Skin of body (tissue), 2 donors: Measurements from ENCODE around the gene RIMOC1. TPM values are rescaled to one million over a fixed set of nuclear protein-coding genes. Genes with fewer than 3 reads are reported as not detected.

Source experiments
- DNase-seq: peaks from one replicate; lab custom pipeline; 2025; lab: John Stamatoyannopoulos, UW
- total RNA-seq: library from RNA; depleted of rRNA; stranded (reverse); fragments of >200 nt; gene quantifications from one replicate; pipeline ENCODE4 v1.2.3, GENCODE V29; 2014

Gene RIMOC1
- 16.3 TPM for total RNA-seq

GRCh38 chr5:41903892-41904799, at the start of gene RIMOC1:
TSS of gene RIMOC1 (plus strand) at chr5:41904344. CDS start at chr5:41904368, 24 bp downstream.
- peak; percentile 100 for DNase-seq

GRCh38 chr5:41856644-41857491, 47.3 kb upstream of the RIMOC1 start:
- DNase-seq: peak; percentile 75

- no peak for DNase-seq
Observed at GRCh38 chr5:41857989-41858388, 46.2 kb upstream of the RIMOC1 start.

GRCh38 chr5:41858890-41859289, 45.3 kb upstream of the RIMOC1 start:
- DNase-seq: no peak

GRCh38 chr5:41863871-41864486, 40.2 kb upstream of the RIMOC1 start:
- no peak for DNase-seq

- DNase-seq: no peak
Observed at GRCh38 chr5:41869151-41869723, 34.9 kb upstream of the RIMOC1 start.

- peak; percentile 67 for DNase-seq
Observed at GRCh38 chr5:41869724-41870626, 34.2 kb upstream of the RIMOC1 start, which contains the start of gene OXCT1. TSS of gene OXCT1 (minus strand) at chr5:41870425. CDS start at chr5:41870358, 67 bp downstream.

GRCh38 chr5:41870627-41871048, 33.5 kb upstream of the RIMOC1 start:
- DNase-seq: no peak

GRCh38 chr5:41871852-41872251, 32.3 kb upstream of the RIMOC1 start:
- DNase-seq: peak; percentile 9

- DNase-seq: no peak
Observed at GRCh38 chr5:41874512-41875060, 29.6 kb upstream of the RIMOC1 start.

GRCh38 chr5:41875121-41875520, 29.0 kb upstream of the RIMOC1 start:
- DNase-seq: no peak

GRCh38 chr5:41876678-41877077, 27.5 kb upstream of the RIMOC1 start:
- DNase-seq: no peak

- no peak for DNase-seq
Observed at GRCh38 chr5:41877408-41877807, 26.7 kb upstream of the RIMOC1 start.

- no peak for DNase-seq
Observed at GRCh38 chr5:41878173-41878572, 26.0 kb upstream of the RIMOC1 start.

GRCh38 chr5:41878643-41879478, 25.3 kb upstream of the RIMOC1 start:
- DNase-seq: no peak

- no peak for DNase-seq
Observed at GRCh38 chr5:41882765-41883164, 21.4 kb upstream of the RIMOC1 start.

- DNase-seq: no peak
Observed at GRCh38 chr5:41883243-41883642, 20.9 kb upstream of the RIMOC1 start.

GRCh38 chr5:41883936-41884335, 20.2 kb upstream of the RIMOC1 start:
- DNase-seq: no peak

GRCh38 chr5:41885286-41885685, 18.9 kb upstream of the RIMOC1 start:
- no peak for DNase-seq
